Stimulated activated CD8-positive, alpha-beta memory T cell treated with anti-CD3 and anti-CD28 coated beads, Interleukin-4, amount 100 ng/mL, for 48 hours (primary cell): ENCODE measurements around the gene SASH1.
A peak's percentile ranks its signal among the peaks of the same experiment; 100 is the strongest.

Source experiments
- DNase-seq: peaks from one replicate; pipeline ENCODE4 v3.0.0-alpha.2; 2020

Gene SASH1

GRCh38 chr6:148464319-148465010 lies 121.8 kb downstream of the SASH1 start:
- DNase-seq = peak; percentile 80

- DNase-seq = no peak
These were observed 122.3 kb downstream of the SASH1 start for GRCh38 chr6:148465011-148465335.

DNA sequence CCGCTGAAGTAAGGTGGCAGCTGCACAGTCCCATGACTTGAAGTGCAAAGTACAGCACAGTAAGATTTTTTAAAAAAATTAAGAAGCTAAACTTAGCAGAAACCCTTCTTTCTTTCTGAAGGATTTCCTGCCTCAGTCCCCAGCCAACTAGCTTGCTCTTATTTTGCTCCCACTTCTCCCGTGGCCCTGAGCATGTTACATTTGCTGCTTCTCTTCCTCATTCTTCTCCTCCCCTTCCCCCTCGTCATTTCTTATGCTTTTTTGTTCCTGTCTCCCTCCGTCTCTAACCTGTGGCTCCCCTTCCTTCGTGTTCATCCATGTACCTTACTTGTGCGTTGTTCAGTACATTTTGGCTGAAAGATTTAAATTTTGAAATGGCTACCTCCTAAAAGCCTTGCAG lies 123.0 kb downstream of the SASH1 start:
- no peak for DNase-seq

DNA sequence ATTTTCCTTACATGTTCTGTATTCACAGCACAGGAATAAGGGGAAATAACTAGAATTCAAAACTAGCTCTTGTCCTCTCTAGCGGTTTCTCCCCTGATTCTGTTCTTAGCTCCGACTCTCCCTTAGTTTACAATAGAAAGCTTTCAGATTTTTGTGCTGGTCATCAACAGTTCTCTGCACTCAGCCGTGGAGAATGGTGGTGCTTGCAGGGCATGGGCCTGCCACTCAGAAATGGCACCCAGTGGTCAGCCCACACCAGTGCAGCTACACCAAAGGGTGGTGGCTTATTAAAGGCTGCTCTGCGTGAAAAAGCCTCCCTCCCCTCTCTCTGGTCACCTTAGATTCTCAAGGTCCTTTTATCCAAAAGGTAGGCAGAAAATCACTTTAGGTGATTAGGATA lies 123.5 kb downstream of the SASH1 start:
- DNase-seq = no peak

DNA sequence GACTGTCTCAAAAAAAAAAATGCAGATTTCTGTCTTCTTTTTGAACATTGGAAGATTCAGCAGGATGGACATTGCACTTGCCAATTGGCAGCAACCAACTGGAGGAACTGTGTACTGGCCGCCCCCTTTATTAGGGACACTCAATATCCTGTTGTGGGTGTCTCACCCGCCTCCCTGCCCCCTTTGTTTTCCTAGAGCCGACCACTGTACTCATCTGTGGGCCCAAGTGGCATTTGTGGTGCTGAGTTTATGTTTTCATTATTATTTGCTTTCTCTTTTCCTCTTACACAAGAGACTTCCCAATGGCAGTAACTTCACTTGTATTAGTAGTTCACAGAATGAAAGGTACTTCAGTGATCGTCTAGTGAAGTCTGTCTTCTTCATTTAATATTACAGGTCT lies 125.3 kb downstream of the SASH1 start:
- DNase-seq = no peak

DNA sequence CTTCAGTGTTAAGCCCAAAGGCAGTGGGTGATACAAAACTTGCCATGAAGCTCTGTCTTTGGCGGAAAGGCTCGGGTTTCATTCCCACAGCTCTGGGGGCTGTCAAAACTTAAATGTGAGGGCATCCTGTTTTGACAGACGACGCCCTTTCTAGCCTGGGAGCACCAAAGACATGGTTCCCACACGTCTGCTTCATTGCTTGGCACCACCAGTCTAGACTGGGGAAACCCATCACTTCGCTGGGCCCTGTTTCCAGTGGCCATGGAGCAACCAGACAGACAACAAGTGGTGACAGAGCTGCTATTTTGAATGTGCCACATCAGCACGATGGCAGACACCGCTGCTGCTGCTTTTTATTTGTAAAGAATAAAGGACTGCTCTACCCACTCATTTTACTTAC lies 127.5 kb downstream of the SASH1 start:
- DNase-seq = no peak

- no peak for DNase-seq
These were observed 128.2 kb downstream of the SASH1 start for GRCh38 chr6:148470606-148471465.

GRCh38 chr6:148471624-148472159 lies 129.1 kb downstream of the SASH1 start:
- DNase-seq = no peak

- DNase-seq = no peak
These were observed 129.8 kb downstream of the SASH1 start for GRCh38 chr6:148472171-148473105.

DNA sequence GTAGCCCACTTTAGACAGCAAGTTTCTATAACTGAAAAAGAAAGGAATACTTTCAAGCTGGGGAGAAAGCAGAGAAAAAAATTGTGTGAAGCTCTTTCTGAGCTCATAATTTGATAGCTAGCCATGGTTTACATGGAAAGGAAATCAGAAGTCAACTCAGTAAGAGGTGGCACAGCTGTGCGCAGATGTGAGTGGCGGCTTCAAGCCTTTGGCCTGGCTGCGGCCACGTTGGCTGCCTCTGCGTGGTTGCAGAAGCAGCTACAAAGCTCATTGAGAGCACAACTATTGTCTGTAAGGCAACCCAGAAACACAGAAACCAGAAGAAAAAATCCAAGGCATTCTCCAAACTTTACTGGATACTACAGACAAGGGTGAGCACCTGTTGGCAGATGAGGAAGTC lies 136.9 kb downstream of the SASH1 start:
- no peak for DNase-seq

- DNase-seq = no peak
These were observed 144.8 kb downstream of the SASH1 start for GRCh38 chr6:148487461-148487860.

- DNase-seq = no peak
These were observed 149.1 kb downstream of the SASH1 start for GRCh38 chr6:148491638-148492251.

DNA sequence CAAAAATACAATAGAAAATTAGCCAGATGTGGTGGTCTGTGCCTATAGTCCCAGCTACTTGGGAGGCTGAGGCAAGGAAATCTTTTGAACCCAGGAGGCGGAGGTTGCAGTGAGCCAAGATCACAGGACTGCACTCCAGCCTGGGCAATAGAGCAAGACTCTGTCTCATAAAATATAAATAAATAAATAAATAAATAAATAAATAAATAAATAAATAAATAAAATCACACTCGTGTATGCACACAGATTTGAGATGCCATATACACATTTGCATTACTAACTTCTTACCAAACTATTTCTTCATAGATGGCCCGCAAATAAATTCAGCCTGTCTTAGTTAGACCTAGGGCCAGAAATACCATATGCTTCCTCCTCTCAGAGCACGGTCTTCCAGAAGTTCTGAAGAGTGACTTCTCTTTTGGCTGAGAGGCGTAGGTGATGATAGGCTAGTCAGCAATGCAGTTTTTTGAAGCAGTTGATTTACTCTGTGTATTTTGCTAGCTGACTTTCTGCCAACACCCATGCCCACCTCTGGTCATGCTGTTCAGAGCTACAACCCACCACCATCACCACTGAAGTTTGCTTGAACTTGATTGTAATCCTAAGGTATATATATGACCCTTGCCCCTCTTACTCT lies 150.1 kb downstream of the SASH1 start:
- no peak for DNase-seq

DNA sequence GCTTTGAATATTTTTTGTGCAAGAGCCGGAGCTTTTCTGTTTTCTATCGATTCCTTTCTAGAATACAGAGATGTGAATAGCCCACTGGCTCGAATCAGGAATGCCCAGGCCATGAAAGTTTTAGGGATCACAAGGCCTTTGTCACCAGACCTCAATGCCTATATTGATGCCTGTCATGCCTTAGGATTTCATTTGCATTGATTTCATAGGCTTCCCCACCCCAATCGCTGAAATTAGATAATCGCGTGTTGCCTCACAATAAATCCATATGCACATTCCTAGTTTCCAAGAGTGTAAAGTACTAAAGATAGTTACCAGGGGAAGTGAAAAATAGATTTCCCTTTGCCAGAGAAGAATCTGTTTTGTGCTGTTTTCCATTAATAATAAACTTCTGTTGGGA lies 150.8 kb downstream of the SASH1 start:
- no peak for DNase-seq

DNA sequence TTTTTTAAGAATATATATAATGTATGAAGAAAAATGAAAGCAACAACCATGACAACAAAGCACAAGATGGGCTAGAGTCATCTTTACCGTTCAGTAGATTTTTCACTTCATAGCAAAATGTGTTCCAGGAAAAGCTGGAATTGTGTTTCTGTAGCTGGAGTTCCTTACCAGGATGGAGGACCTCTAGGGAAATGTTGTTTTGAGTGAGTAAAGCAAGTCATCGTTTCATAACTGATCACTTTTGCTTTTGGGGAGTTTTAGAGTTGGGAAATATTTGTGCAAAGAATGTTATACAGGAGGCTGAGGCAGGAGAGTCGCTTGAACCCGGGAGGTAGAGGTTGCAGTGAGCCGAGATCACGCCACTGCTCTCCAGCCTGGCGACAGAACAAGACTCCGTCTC lies 151.6 kb downstream of the SASH1 start:
- no peak for DNase-seq

DNA sequence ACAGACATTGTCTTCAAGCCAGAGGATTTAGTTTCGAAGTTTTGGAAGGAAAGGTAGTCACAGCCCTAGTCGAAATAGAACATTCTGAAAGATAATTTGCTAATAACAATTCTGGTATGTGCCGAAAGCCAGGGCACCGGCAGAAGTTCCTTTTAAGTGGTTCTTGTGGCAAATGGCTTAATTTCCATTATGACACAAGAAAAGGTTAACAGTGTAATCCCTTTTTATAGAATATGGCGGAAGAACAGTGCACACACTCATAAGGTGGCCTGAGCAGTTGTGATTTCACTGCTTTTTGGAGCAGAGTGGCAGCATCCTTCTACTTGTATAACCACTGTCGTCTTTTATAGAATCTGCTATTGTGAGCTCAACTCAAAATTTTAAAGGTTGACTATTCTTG lies 152.4 kb downstream of the SASH1 start:
- no peak for DNase-seq

- no peak for DNase-seq
These were observed 154.6 kb downstream of the SASH1 start for GRCh38 chr6:148497257-148497656.

GRCh38 chr6:148497717-148498116 lies 155.1 kb downstream of the SASH1 start:
- no peak for DNase-seq

- no peak for DNase-seq
These were observed 157.8 kb downstream of the SASH1 start for GRCh38 chr6:148500402-148500801.

- DNase-seq = no peak
These were observed 158.5 kb downstream of the SASH1 start for GRCh38 chr6:148501178-148501590.

- DNase-seq = no peak
These were observed 159.6 kb downstream of the SASH1 start for GRCh38 chr6:148502083-148502772.

DNA sequence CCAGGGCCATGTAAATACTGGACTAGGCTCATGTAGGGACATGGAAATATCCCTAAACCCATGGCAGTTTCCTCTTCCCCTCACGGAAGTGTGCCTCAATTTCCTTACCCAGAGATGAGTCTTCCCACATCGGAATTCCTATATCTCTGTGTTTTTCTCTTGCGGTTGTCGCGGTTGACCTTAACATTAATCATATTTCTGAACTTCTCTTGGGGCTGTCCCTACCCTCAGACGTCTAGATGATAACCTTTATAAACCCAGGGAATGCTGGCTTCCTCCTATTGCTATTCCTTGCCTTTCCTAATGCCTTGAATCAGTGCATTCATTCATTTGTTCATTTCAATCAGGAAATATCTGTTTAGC lies 160.1 kb downstream of the SASH1 start:
- no peak for DNase-seq
